Activated T-helper 9 cell treated with anti-CD3 and anti-CD28 coated beads, Interleukin-2, amount 50 U/mL, for 16 hours (primary cell): ENCODE results near the gene CDC45.
"Not testable (repeated sequence)": the region's sequence is repeated elsewhere in the genome, so short reads cannot be mapped to it uniquely, and the experiment has no call there.

Experiments used
- DNase-seq: peaks from one replicate; pipeline ENCODE4 v3.0.0-alpha.2; 2020; ENCODE audit warnings: low read depth

Gene CDC45

GRCh38 chr22:19479355-19480172 lies at the start of gene CDC45:
Gene CDC45 (plus strand): TSS chr22:19479920. CDS start chr22:19479969, 49 bp downstream.
- DNase-seq, result peak; percentile 90

- DNase-seq, result no peak
These were observed 49.5 kb upstream of the CDC45 start for GRCh38 chr22:19429950-19430889.

- DNase-seq, result no peak
These were observed 48.7 kb upstream of the CDC45 start for GRCh38 chr22:19430890-19431541.

GRCh38 chr22:19431649-19432132 lies 48.0 kb upstream of the CDC45 start, which contains the start of gene HIRA:
Gene HIRA (minus strand): TSS chr22:19431733. CDS start chr22:19431476, 257 bp downstream.
- DNase-seq, result peak; percentile 82

- DNase-seq, result peak; percentile 84
These were observed 47.4 kb upstream of the CDC45 start, which contains the start of gene MRPL40 for GRCh38 chr22:19432133-19432851. Gene MRPL40 (plus strand): TSS chr22:19432545. CDS start chr22:19432555, 10 bp downstream.

- no peak for DNase-seq
These were observed 45.3 kb upstream of the CDC45 start for GRCh38 chr22:19434401-19434800.

- no peak for DNase-seq
These were observed 44.7 kb upstream of the CDC45 start for GRCh38 chr22:19434829-19435580.

GRCh38 chr22:19436444-19437161 lies 43.1 kb upstream of the CDC45 start:
- DNase-seq, result not testable (repeated sequence)

- no peak for DNase-seq
These were observed 41.4 kb upstream of the CDC45 start for GRCh38 chr22:19438298-19438697.

GRCh38 chr22:19440411-19441195 lies 39.1 kb upstream of the CDC45 start:
- DNase-seq, result no peak

- no peak for DNase-seq
These were observed 37.6 kb upstream of the CDC45 start for GRCh38 chr22:19442166-19442565.

- DNase-seq, result no peak
These were observed 36.0 kb upstream of the CDC45 start for GRCh38 chr22:19443544-19444211.

- DNase-seq, result not testable (repeated sequence)
These were observed 34.3 kb upstream of the CDC45 start for GRCh38 chr22:19445279-19445982.

GRCh38 chr22:19446603-19447329 lies 33.0 kb upstream of the CDC45 start:
- no peak for DNase-seq

GRCh38 chr22:19447330-19448075 lies 32.2 kb upstream of the CDC45 start, which contains the start of gene C22orf39:
Gene C22orf39 (minus strand): TSS chr22:19447711. CDS start chr22:19447688, 23 bp downstream.
- DNase-seq, result peak; percentile 81

GRCh38 chr22:19448076-19448607 lies 31.6 kb upstream of the CDC45 start:
- DNase-seq, result no peak
